ENCODE data around the gene EXD3.
"Not testable (repeated sequence)": the region's sequence is repeated elsewhere in the genome, so short reads cannot be mapped to it uniquely, and the experiment has no call there.

EXD3 gene

GRCh38 chr9:137422604-137423513 lies at the start of gene EXD3, which contains the start of gene NOXA1:
TSS of gene EXD3 (minus strand) at chr9:137423162. CDS start at chr9:137395357, 27,805 bp downstream.
TSS of gene NOXA1 (plus strand) at chr9:137423393. CDS start at chr9:137423530, 137 bp downstream.
- DNase-seq, result peak; percentile 84

GRCh38 chr9:137470785-137471184 lies 47.8 kb upstream of the EXD3 start:
- DNase-seq, result no peak

GRCh38 chr9:137467896-137468295 lies 44.9 kb upstream of the EXD3 start:
- no peak for DNase-seq

- DNase-seq, result no peak
These were observed 44.2 kb upstream of the EXD3 start for GRCh38 chr9:137467161-137467581.

- DNase-seq, result not testable (repeated sequence)
These were observed 43.6 kb upstream of the EXD3 start for GRCh38 chr9:137466389-137467085.

GRCh38 chr9:137465720-137466388 lies 42.9 kb upstream of the EXD3 start:
- no peak for DNase-seq

- no peak for DNase-seq
These were observed 42.2 kb upstream of the EXD3 start for GRCh38 chr9:137465000-137465719.

- no peak for DNase-seq
These were observed 41.5 kb upstream of the EXD3 start for GRCh38 chr9:137464291-137464999.

- DNase-seq, result no peak
These were observed 40.9 kb upstream of the EXD3 start for GRCh38 chr9:137463931-137464290.

GRCh38 chr9:137462986-137463930 lies 40.3 kb upstream of the EXD3 start:
- no peak for DNase-seq

GRCh38 chr9:137462396-137462985 lies 39.5 kb upstream of the EXD3 start:
- DNase-seq, result no peak

GRCh38 chr9:137461663-137462395 lies 38.9 kb upstream of the EXD3 start:
- DNase-seq, result no peak

- DNase-seq, result no peak
These were observed 38.3 kb upstream of the EXD3 start for GRCh38 chr9:137461316-137461662.

GRCh38 chr9:137460363-137461315 lies 37.7 kb upstream of the EXD3 start:
- DNase-seq, result no peak

- no peak for DNase-seq
These were observed 36.8 kb upstream of the EXD3 start for GRCh38 chr9:137459601-137460362.

GRCh38 chr9:137459152-137459600 lies 36.2 kb upstream of the EXD3 start, which contains the start of gene NSMF:
TSS of gene NSMF (minus strand) at chr9:137459334. CDS start at chr9:137459102, 232 bp downstream.
- DNase-seq, result peak; percentile 79

Data from NCI-H226 (cell line).